ENCODE data around the gene CREB5. TPM values are rescaled to one million over a fixed set of nuclear protein-coding genes. Genes with fewer than 3 reads are reported as not detected.

CREB5 gene
- total RNA-seq, 4 donors from 2014 or later, result 6.6 to 18.6 (median 12.6) TPM

GRCh38 chr7:28602282-28602681, 190.0 kb downstream of the CREB5 start:
- no peak overlapping the region for H3K4me3 ChIP-seq
- H3K4me1 ChIP-seq, result peaks cover 0 to 4% (median 0%) of the 10 kb centered on the region in 4 donors
- no peaks in the 10 kb centered on the region for H3K36me3 ChIP-seq
- H3K9me3 ChIP-seq, result no peaks in the 10 kb centered on the region
- TF ChIP-seq POLR2A (IDR thresholded peaks at IDR 0.05; ENCODE audit: low read depth), result no peak
- TF ChIP-seq EP300 (IDR thresholded peaks at IDR 0.05), result no peak
- no peak for TF ChIP-seq CTCF (IDR thresholded peaks at IDR 0.05)
- no peak for TF ChIP-seq POLR2AphosphoS5 (IDR thresholded peaks at IDR 0.05)
- H3K27ac ChIP-seq (replicated peaks in 1 of 4), result no peak overlapping the region
- no peak for DNase-seq (ENCODE audit: extremely low spot score)
- intact Hi-C loops (cut with DNase I), result no loop called here
- H3K27me3 ChIP-seq, result no peaks in the 10 kb centered on the region
- WGBS, result 88% methylated on average over 3 of the region's 3 CpGs

GRCh38 chr7:28605427-28606085, 193.2 kb downstream of the CREB5 start:
- intact Hi-C loops (cut with DNase I), result no loop called here
- TF ChIP-seq POLR2A (IDR thresholded peaks at IDR 0.05; ENCODE audit: low read depth) (no peak), POLR2AphosphoS5 (IDR thresholded peaks at IDR 0.05) (no peak), EP300 (IDR thresholded peaks at IDR 0.05) (no peak), CTCF (IDR thresholded peaks at IDR 0.05) (no peak)
- H3K4me1 ChIP-seq, result peaks cover 9 to 22% (median 19%) of the 10 kb centered on the region in 4 donors
- H3K36me3 ChIP-seq, result no peaks in the 10 kb centered on the region
- no peaks in the 10 kb centered on the region for H3K9me3 ChIP-seq
- no peak overlapping the region for H3K4me3 ChIP-seq
- H3K27me3 ChIP-seq, result no peaks in the 10 kb centered on the region
- no peak overlapping the region for H3K27ac ChIP-seq (replicated peaks in 1 of 4)
- no peak for DNase-seq (ENCODE audit: extremely low spot score)
- WGBS, result 68% methylated on average over 7 of the region's 7 CpGs

- intact Hi-C loops (cut with DNase I), result no loop called here
- Histone ChIP-seq H3K36me3 (no peaks in the 10 kb centered on the region), H3K27me3 (no peaks in the 10 kb centered on the region), H3K4me1 (peaks cover 9 to 22% (median 19%) of the 10 kb centered on the region in 4 donors), H3K27ac (replicated peaks in 1 of 4) (no peak overlapping the region), H3K4me3 (no peak overlapping the region), H3K9me3 (no peaks in the 10 kb centered on the region)
- no peak for DNase-seq (ENCODE audit: extremely low spot score)
- TF ChIP-seq CTCF (IDR thresholded peaks at IDR 0.05), result no peak
Measured at GRCh38 chr7:28606421-28606820, 194.1 kb downstream of the CREB5 start.

GRCh38 chr7:28607855-28608193, 195.5 kb downstream of the CREB5 start:
- H3K9me3 ChIP-seq, result no peaks in the 10 kb centered on the region
- H3K36me3 ChIP-seq, result no peaks in the 10 kb centered on the region
- TF ChIP-seq POLR2A (IDR thresholded peaks at IDR 0.05; ENCODE audit: low read depth), result no peak
- no peak for TF ChIP-seq POLR2AphosphoS5 (IDR thresholded peaks at IDR 0.05)
- no peak for TF ChIP-seq EP300 (IDR thresholded peaks at IDR 0.05)
- TF ChIP-seq CTCF (IDR thresholded peaks at IDR 0.05), result no peak
- no peak overlapping the region for H3K4me3 ChIP-seq
- peaks cover 9 to 22% (median 19%) of the 10 kb centered on the region in 4 donors for H3K4me1 ChIP-seq
- intact Hi-C loops (cut with DNase I), result no loop called here
- no peaks in the 10 kb centered on the region for H3K27me3 ChIP-seq
- WGBS, result 49% methylated on average over 4 of the region's 4 CpGs
- DNase-seq (ENCODE audit: extremely low spot score), result no peak
- no peak overlapping the region for H3K27ac ChIP-seq (replicated peaks in 1 of 4)

GRCh38 chr7:28608237-28608656, 195.9 kb downstream of the CREB5 start:
- Histone ChIP-seq H3K27me3 (no peaks in the 10 kb centered on the region), H3K36me3 (no peaks in the 10 kb centered on the region), H3K4me3 (no peak overlapping the region), H3K9me3 (no peaks in the 10 kb centered on the region), H3K27ac (replicated peaks in 1 of 4) (no peak overlapping the region), H3K4me1 (peaks cover 9 to 22% (median 19%) of the 10 kb centered on the region in 4 donors)
- 63% methylated on average over 1 of the region's 1 CpG for WGBS
- TF ChIP-seq POLR2AphosphoS5 (IDR thresholded peaks at IDR 0.05) (no peak), POLR2A (IDR thresholded peaks at IDR 0.05; ENCODE audit: low read depth) (no peak), EP300 (IDR thresholded peaks at IDR 0.05) (no peak), CTCF (IDR thresholded peaks at IDR 0.05) (no peak)
- intact Hi-C loops (cut with DNase I), result no loop called here
- no peak for DNase-seq (ENCODE audit: extremely low spot score)

Data from esophagus muscularis mucosa (tissue), 4 donors.